Pericardium fibroblast (primary cell): ENCODE results near the gene BEND2. TPM values are rescaled to one million over a fixed set of nuclear protein-coding genes. Genes with fewer than 3 reads are reported as not detected.

Experiments used
- total RNA-seq: library from RNA; depleted of rRNA; stranded (reverse); fragments of >200 nt; gene quantifications from 2 replicates; pipeline ENCODE4 v1.2.3, GENCODE V29; 2015

The BEND2 gene
- total RNA-seq: not detected in 2 replicates

GRCh38 chrX:18220786-18221185 is at the start of gene BEND2:
TSS of gene BEND2 (minus strand) at chrX:18220886. CDS start at chrX:18220750, 136 bp downstream.

Other genes starting within 250 kb of the BEND2 start
- gene SCML2, start 133.8 kb upstream of the BEND2 start, total RNA-seq: 0.93 and 0.94 TPM in 2 replicates
- gene CDKL5, start 204.7 kb upstream of the BEND2 start, total RNA-seq: 2.1 and 2.5 TPM in 2 replicates